ENCODE measurements around the gene GPC4.

- TF ChIP-seq CTCF (IDR thresholded peaks at IDR 0.05; ENCODE audit: insufficient read depth, low read length, poor library complexity, severe bottlenecking) (no peak), EZH2phosphoT487 (conservative IDR thresholded peaks at IDR 0.05; ENCODE audit: low read length) (no peak)
Measured at GRCh38 chrX:133302775-133303445, 112.4 kb downstream of the GPC4 start.

Data from SU-DHL-6 (cell line).